HL-60/S4 (cell line): Measurements from ENCODE around the gene GPR18.

Experiments used
- in situ Hi-C: fragments of 300-500 bp; cut with MboI; formaldehyde crosslinking; loops from 2 replicates; pipeline ENCODE4 v1.14.3; 2022; ENCODE audit warnings: low sequenced_read_pairs

The GPR18 gene

DNA sequence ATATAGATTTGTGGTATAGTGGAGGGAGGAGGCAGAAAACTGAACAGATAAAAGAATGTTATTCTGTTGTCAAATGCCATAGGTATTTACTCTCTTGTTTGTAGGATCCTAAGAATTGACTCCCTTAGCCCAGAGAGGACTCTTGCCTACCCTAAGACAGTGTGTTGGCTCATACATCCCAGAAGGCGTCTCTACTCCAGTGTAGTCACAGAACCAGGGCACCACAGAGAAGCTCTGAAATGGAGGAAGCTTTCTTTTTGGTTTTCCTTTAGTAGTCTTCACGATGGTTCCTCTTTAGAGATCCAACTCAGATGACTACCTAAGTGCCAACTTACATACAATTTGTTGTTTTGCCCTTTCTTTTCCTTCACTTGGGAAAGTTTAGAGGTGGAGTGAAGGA is 35.0 kb upstream of the GPR18 start:
- in situ Hi-C loops, result no loop called here

DNA sequence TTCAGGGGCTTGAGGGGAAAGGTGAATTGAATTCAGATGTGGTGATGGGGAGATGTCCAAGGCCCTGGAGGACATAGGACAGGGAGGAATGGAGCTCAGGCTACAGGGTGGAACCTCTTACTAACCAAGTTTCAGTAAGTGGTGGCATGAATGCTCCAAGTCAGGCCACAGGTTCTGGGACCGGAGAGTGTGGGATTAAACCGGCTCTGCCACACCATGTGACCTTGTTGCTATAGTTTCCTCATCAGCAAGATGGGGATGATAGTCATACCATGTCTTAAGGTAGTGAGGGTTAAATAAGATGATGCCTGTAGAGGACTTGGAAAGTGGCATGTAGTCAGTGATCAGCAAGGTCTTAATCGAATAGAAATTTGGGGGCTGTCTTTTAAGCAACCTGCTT is 32.7 kb upstream of the GPR18 start:
- in situ Hi-C loops, result no loop called here

DNA sequence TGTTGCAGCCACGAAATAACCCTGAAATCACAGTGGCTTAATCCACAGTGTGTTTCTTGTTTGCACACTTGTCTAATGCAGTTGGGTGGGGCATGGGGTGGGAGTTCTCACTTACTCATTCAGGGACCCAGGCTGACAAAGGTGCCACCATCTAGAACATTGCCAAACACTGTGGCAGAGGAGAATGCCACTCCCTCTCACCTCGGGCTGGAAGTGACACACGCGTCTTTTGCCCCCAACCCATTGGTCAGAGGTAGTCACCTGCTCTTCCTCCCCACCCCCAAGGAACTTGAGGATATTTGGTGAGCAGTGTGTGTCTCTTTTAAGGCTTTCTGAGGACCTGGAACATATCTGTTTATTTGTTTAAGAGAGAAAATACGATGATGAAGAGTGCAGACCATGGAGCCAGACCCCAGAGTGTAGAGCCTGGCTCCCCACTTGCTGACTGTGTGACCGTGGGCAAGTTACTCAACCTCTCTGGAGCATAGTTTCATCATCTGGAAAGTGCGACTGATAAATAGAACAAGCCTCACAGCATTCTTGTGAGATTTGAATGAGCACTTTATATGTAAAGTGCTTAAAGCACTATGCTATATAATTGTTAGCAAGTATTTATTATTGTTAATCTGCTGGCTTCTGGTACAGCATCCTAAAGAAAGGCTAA is 31.6 kb upstream of the GPR18 start:
- in situ Hi-C loops, result no loop called here

DNA sequence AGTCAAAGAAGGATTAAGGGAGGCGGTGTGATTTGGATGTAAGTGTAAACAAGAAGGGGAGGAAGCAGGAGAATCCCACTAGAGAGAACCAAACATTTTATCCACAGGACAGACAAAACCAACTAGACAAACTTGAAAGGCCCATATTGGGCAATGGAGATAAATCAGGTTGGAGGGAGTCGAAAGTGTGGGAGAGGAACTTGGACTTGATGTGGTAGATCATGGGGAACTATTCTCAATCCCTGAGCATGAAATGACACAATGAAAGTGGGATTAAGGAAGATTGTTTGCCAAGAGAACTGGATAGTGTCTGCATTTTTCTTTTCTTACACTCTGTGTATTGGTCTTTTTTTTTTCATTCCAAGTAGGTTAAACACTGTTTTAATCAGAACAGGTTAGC is 31.1 kb upstream of the GPR18 start:
- in situ Hi-C loops, result no loop called here

DNA sequence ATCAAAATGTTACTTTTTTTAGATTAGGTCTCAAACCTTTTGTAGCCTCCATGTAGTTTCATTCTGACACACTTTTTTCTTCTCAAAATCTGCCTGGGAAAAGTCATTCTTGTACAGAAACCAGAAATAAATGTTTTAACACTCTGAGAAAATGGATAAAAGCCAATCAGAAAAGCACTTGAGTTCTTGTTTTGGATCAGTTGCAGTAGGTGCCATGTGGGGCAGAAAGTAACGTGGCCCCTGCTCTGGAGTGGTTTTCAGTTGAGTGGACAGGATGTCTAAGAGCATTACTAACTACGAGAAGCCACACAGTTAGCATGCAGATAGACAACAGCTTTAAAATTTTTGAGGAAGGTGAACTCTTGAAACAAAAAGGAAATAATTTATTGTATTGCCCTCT is 29.9 kb upstream of the GPR18 start:
- in situ Hi-C loops, result no loop called here

DNA sequence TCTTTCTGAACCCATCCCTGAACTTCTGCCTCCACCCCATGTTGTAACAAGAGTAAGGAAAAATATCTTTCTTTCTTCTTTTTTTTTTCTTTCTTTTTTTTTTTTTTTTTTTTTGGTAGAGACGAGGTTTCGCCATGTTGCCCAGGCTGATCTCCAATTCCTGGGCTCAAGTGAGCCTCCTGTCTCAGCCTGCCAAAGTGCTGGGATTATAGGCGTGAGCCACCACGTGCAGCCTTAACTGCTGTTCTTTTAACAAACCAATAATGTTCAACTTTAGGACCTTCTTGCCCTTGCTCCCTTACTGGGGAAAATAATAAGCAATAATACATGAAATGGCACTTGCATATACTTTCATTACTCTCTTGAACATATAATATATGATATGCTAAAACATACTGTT is 29.4 kb upstream of the GPR18 start:
- in situ Hi-C loops, result no loop called here

DNA sequence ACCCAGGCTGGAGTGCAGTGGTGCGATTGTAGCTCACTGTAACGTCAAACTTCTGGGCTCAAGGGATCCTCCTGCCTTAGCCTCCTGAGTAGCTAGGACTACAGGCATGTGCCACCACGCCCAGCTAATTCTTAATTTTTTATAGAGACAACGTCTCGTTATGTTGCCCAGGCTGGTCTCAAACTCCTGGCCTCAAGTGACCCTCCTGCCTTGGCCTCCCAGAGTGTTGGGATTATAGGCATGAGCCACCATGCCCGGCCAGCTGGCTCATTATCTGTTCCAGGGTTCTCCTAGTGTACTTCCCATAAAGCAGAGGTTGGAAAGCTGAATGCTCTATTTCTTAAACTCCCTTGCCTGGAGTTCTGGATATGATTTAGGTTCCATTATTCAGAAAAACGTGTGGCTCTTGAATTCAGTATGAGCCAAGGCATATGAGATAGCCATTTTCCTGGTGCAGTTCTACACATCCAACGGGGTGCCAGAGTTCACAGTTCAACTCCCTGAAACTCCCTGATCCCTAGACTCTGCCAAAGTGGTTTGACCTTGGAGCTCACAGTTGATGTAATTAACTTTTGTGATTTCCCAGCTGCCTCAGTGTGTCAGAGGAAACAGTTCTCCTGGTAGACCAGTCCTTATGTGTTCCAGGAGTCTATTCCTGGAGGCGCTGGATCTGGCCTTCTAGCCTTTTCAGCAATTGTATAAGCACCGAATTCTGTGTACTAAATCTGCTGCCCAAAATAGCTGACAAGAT is 27.4 kb upstream of the GPR18 start:
- in situ Hi-C loops, result no loop called here

DNA sequence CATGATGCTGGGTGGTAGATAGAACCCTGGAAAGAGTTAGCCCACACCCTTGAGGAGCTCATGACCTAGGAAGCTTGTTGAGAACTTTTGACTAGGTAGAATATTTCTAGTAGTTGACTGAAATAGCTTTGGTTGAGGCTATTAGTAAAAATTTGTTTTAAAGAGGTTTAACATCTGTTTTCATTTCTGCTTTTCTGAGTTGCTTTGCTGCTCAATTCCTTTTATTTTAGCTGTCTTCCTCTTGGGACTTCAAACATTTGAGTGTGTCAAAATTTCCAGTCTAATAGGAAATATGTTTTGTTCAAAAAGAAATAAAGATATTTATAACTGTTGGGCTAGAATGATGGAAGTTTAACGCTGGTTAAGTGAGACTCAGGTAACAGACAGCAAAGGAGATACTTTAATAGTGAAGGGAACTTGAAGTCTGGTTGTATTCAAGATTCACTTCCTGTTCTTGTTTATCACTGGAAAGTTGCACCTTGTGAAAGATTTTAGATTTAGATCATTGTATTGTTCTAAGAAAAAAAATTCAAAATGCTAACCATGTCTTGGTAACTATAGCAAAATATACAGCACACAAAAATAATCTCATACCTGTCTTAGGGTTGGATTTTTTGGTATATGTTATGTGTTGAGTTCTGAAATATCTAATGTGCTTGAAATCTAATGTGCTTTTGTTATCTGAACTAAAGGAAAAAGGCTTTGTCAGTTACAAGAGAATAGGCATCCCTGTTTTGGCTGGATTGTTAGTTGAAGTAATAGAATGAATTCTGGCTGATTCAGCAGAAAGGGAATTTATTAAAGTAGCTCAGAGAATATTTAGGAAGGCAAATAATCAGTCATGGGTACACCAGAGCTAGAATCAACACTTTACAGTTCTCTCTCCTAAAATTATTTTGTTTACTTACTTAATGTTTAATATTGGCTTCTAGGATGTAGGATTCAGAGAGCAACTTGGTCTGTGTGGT is 24.4 kb upstream of the GPR18 start:
- in situ Hi-C loops, result no loop called here

DNA sequence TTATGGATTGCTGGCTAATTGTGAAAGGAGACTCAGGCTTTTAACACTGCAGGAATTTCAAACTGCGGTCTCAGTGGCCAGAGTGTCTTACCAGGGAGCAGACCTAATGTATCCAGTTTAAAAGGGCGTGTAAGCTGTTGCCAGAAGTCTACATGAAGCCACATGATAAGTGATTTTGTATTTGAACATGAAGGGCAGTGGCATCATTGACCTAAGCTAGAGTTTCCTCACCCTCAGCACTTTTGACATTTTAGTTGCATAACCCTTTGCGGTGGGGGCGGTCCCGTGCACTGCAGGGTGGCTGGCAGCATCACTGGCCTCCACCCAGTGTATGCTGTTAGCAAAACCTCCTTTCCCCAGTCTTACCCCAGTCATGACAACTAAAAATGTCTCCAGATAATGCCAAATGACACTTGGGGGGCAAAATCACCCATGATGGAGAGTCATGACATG is 23.7 kb upstream of the GPR18 start:
- in situ Hi-C loops, result no loop called here

DNA sequence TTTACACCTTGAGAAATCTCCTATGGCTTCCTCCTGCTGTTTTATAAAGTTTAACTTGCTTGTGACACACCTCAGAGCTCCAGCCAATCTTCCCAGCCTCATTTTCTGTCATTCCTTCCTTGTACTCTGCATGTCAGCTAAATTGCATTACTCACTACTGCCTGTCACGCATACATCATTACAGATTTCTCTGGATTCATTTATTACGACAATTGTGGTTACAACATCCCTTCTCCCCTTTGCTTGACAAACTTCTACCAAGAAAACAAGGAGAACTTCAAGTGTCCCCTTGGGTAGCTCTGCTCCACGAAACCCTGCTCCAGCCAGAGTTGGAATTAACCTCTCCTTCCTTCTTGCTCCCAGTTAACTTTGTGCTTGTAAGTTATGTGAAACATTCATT is 22.0 kb upstream of the GPR18 start:
- in situ Hi-C loops, result no loop called here

DNA sequence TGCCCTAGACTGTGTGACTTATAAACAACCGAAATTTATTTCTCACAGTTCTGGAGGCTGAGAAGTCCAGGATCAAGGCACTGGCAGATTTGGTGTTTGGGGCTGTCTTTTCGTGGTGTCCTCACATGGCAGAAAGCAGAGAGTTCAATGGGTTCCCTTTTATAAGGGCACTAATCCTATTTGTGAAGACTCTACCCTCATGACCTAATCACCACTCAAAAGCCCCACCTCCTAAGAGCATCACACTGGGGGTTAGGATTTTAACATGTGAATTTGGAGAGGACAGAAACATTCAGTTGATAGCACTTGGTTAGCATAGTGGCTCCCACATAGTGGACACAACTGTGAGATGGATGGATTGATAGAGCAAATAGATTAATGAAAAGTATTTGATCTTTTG is 21.5 kb upstream of the GPR18 start:
- in situ Hi-C loops, result no loop called here

DNA sequence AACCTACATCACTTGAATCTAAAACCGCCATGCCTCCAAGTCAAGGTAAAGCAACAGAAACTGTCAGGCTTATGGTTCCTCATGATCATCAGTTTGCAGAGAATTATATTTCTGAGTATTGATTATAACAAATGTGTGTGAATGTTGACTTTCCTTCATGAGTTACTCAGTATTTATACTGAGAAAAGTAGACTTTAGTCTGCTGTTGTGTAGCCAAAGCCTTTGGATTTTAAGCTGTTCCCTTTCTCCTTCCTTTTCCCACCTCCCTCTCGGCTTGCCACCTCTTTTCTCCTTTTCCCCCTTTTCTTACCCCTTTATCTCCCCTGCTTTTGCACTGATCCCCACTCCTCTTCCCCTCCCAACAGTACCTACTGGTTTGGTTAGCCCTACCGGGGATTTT is 20.7 kb upstream of the GPR18 start:
- in situ Hi-C loops, result no loop called here

DNA sequence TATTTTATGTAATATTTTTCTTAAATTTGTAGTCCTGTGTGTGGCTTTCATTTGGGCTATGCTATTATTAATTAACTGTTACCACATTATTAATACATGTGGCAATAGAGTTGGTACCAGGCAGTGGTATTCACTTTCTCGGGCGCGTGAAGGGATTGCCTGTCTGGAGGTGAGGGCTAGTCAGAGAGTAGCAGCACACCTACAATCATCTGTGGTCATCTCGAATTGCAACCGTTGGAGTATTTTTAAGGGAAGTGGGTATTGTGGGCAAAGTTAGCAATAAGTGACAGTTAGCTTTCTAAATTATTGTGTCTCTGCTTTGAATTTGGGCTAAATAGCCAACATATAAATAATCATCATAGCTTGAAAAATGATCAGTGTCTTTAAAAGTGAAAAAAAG is 20.0 kb upstream of the GPR18 start:
- in situ Hi-C loops, result no loop called here

DNA sequence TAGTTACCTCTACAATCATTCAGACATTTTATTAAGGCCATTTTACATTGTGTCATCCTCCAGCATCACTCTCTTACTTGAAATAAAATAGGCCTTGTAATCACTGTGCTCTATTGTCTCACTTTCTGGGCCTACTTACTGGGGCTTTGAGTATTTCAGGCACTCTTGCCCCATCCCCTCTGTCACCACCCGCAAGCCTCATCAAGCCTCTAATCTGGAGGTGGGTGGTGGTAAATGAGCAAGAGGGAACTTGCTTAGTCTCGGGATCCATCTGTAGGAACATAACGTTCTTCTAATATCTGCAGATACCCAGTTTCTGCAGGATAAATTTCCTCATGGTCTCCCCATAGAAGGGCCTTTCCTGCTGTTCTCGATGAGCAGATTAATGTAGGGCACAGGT is 19.4 kb upstream of the GPR18 start:
- in situ Hi-C loops, result no loop called here

DNA sequence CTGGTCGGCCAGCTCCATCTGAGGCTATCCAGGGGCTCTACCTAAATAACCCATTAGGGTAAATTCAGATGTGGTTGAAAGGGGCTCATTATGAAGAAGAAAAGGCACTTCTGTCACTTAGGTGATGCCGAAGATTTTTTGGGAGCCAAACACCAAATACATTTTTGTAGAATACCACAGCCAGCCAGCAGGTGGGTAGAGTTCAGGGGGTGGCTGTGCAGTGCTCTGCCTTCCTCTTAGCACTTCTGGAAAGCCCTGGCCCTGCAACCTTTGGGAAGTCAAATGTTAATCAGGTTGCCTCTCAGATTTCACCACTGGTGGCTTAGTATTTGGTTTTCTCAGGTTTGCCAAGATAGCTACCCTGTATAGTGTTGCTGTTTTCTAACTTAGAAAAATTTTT is 18.5 kb upstream of the GPR18 start:
- in situ Hi-C loops, result no loop called here

DNA sequence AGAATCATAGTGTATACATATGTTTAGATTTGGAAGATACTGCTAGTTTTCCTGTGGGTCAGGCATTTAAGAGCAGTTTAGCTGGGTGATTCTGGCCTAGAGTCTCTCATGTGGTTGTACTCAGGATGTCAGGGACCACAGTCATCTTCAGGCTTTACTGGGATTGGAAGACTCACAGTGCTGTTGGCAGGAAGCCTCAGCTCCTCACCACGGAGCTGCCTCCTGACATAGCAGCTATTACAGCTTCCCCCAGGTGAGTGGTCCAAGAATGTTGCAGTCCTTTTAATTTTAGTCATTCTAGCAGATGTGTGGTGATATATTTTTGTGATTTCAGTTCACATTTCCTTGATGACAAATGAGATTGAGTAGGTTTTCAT is 16.9 kb upstream of the GPR18 start:
- in situ Hi-C loops, result no loop called here

DNA sequence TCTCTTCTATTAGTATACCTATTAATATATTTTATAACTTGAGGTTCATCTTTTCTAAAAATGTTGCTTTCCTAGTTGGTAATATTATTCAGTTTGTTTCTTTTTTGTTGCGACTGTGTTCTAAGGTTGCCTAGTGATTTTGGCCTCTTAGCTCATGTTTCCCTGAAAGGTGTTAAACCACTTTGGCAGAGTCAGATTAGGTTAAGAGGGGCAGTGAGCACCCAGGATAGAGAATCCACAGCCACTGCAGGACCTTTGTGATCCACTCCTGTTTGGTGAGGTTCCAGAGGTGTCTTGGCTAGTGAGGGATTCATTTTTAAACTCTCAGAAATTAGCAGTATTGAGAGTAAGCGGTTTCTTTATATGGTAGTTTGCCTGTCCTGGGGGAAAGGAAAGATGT is 14.9 kb upstream of the GPR18 start:
- in situ Hi-C loops, result loop anchor here (5.0 kb wide), 1 partner anchor 94 kb away; no protein-coding TSS in a partner anchor

DNA sequence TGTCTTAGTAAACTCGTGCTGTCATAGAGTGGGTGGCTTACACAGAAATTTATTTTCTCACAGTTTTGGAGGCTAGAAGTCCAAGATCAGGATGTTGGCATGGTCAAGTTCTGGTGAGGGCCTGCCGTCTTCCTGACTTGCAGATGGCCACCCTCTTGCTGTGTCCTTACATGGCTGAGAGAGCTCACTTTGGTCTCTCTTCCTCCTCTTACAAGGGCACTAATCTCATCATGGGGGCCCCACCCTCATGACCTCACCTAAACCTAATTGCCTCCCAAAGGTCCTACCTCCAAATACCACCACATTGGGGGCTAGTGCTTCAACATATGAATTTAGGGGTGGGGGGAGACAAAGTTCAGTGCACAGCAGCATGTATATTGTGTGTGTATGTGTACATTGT is 14.3 kb upstream of the GPR18 start:
- in situ Hi-C loops, result loop anchor here (5.0 kb wide), 1 partner anchor 95 kb away; no protein-coding TSS in a partner anchor

DNA sequence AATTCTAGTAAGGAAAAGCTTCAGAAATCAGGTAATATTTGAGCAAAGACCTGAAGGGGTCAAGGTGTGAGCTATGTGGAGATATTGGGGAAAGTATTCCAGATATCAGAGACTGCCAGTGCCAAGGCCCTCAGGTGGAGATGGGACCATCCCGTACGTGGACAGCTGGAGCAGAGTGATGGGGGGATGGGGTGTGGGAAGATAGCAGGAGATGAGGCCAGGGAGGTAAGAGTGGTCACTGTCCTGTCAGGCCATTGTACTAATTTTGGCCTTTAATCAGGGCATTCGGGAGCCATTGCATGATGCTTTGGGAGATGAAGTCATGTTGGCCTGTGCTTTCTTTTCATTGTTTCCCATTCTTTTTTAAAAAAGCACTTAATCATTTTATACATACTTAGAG is 13.1 kb upstream of the GPR18 start:
- in situ Hi-C loops, result loop anchor here (5.0 kb wide), 1 partner anchor 96 kb away; no protein-coding TSS in a partner anchor

DNA sequence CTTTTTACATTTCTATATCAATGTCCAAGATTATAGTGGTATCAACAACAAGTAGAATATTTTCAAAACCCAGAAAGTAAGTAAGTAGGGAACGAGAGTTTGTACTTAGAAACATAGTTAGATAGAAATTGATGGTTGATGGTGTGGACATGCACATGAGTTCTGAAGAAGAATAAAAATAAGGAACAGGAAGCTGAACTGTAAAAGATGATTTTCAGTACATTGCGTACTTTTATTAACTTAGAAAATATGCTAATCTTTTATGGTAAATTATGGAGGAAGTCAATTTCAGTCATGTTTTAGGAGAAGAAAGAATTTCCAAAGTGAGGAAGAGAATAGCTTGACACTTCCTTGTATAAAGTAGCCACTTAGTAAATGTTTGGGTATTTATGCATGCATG is 12.3 kb upstream of the GPR18 start:
- in situ Hi-C loops, result loop anchor here (5.0 kb wide), 1 partner anchor 97 kb away; no protein-coding TSS in a partner anchor

DNA sequence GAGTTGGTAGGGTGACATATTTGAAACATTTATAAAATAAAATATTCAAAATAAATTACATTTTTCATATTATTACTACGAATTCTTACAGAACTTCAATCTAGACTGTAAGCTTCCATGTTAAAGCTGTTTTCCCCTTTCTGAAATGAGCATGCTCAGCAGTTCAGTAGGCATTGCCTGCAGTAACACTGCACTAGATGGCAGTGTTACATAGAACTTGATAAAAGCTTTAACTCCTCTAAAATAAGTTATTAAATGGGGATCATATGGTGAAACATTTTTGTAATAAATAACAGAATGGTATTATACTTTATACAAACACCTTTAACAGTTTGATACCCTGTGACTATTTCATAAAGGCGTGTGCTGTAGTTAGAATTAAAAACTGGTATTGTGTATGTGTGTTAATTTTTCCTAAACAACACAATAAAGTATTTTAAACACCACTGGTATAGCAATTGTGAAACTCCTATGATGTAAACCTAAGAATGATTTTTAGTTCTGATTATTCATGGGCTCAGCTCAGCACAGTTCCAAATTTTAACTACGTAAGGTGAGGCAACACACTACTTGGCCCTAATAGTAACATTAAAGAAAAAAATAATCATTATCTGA is 11.6 kb upstream of the GPR18 start:
- in situ Hi-C loops, result loop anchor here (5.0 kb wide), 2 partner anchors 98 to 168 kb away; no protein-coding TSS in a partner anchor
